ENCODE data around the gene APOL5.
"Not testable (repeated sequence)": the region's sequence is repeated elsewhere in the genome, so short reads cannot be mapped to it uniquely, and the experiment has no call there.

APOL5 gene

GRCh38 chr22:35717572-35717971 lies at the start of gene APOL5:
TSS of gene APOL5 (plus strand) at chr22:35717872. CDS start at chr22:35717872, 0 bp downstream.
- no peak for DNase-seq (ENCODE audit: low spot score)

GRCh38 chr22:35674335-35674734 lies 43.3 kb upstream of the APOL5 start:
- DNase-seq (ENCODE audit: low spot score) = no peak

- DNase-seq (ENCODE audit: low spot score) = not testable (repeated sequence)
These were observed 41.6 kb upstream of the APOL5 start for GRCh38 chr22:35676065-35676464.

- DNase-seq (ENCODE audit: low spot score) = no peak
These were observed 40.0 kb upstream of the APOL5 start for GRCh38 chr22:35677460-35678187.

- no peak for DNase-seq (ENCODE audit: low spot score)
These were observed 38.8 kb upstream of the APOL5 start for GRCh38 chr22:35678836-35679235.

- not testable (repeated sequence) for DNase-seq (ENCODE audit: low spot score)
These were observed 38.2 kb upstream of the APOL5 start for GRCh38 chr22:35679492-35679891.

GRCh38 chr22:35681454-35682052 lies 36.1 kb upstream of the APOL5 start:
- DNase-seq (ENCODE audit: low spot score) = peak; percentile 60

GRCh38 chr22:35683560-35683959 lies 34.1 kb upstream of the APOL5 start:
- no peak for DNase-seq (ENCODE audit: low spot score)

GRCh38 chr22:35684270-35684700 lies 33.4 kb upstream of the APOL5 start:
- peak; percentile 51 for DNase-seq (ENCODE audit: low spot score)

GRCh38 chr22:35684732-35685131 lies 32.9 kb upstream of the APOL5 start:
- no peak for DNase-seq (ENCODE audit: low spot score)

- no peak for DNase-seq (ENCODE audit: low spot score)
These were observed 31.9 kb upstream of the APOL5 start for GRCh38 chr22:35685731-35686130.

GRCh38 chr22:35686298-35686697 lies 31.4 kb upstream of the APOL5 start:
- DNase-seq (ENCODE audit: low spot score) = no peak

GRCh38 chr22:35687461-35687860 lies 30.2 kb upstream of the APOL5 start:
- no peak for DNase-seq (ENCODE audit: low spot score)

- no peak for DNase-seq (ENCODE audit: low spot score)
These were observed 28.6 kb upstream of the APOL5 start for GRCh38 chr22:35688913-35689675.

GRCh38 chr22:35690001-35690400 lies 27.7 kb upstream of the APOL5 start:
- no peak for DNase-seq (ENCODE audit: low spot score)

GRCh38 chr22:35695202-35695601 lies 22.5 kb upstream of the APOL5 start:
- DNase-seq (ENCODE audit: low spot score) = no peak

GRCh38 chr22:35697142-35697541 lies 20.5 kb upstream of the APOL5 start:
- no peak for DNase-seq (ENCODE audit: low spot score)

- not testable (repeated sequence) for DNase-seq (ENCODE audit: low spot score)
These were observed 17.8 kb upstream of the APOL5 start for GRCh38 chr22:35699852-35700251.

GRCh38 chr22:35703861-35704584 lies 13.6 kb upstream of the APOL5 start:
- no peak for DNase-seq (ENCODE audit: low spot score)

GRCh38 chr22:35705141-35705540 lies 12.5 kb upstream of the APOL5 start:
- no peak for DNase-seq (ENCODE audit: low spot score)

GRCh38 chr22:35708453-35708852 lies 9.2 kb upstream of the APOL5 start:
- DNase-seq (ENCODE audit: low spot score) = no peak

GRCh38 chr22:35708917-35709316 lies 8.8 kb upstream of the APOL5 start:
- DNase-seq (ENCODE audit: low spot score) = no peak

Data from ecto neural progenitor cell (in vitro differentiated cells).